22Rv1 (cell line): ENCODE measurements around the gene RANBP1.

Experiments used
- H3K27ac ChIP-seq: fragments of 450-650 bp; 2 replicates; pipeline ENCODE4 v1.5.1; 2017
- ZFX ChIP-seq: fragments of 450-650 bp; IDR thresholded peaks from 2 replicates; pipeline ENCODE4 v1.6.1; 2017; ENCODE audit warnings: antibody characterized with exemption, borderline replicate concordance
- TF ChIP-seq, protein P1 (sequence below): fragments of 450-650 bp; IDR thresholded peaks from 2 replicates; pipeline ENCODE4 v1.5.1; 2017; ENCODE audit warnings: mild to moderate bottlenecking

The RANBP1 gene

DNA sequence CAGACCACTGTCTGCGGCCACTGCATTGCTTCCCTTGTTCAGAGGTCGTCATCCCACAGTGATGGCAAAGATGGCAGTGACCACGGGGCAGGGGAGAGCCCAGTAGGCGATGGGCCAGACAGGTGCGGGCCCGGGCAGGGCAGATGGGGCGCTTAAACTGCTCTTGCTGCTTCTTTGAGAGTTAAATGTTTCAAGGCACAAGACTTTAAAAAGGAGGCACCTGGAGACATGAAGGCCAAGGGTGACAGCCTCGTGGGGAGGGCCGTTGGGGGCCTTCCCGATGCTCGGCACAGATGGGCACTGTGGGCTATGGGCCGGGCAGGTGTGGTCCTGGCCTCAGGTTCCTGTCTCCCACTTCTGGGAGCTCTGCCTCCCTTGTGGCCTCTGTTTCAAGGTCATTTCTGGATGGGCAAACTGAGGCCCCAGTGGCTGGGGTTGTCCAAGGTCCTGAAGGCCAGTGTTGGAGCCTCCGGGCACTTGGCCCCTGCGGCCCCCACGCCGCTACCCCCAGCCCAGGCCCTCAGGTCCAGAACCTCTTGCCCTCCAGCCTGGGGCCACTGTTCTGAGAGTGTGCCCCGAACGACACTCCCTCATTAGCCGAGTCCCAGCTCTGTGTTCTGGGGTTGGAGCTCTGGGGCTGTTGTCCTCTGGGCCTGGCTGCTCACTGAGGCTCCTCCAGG is 51.9 kb downstream of the RANBP1 start:
- no peak overlapping the region for H3K27ac ChIP-seq
- TF ChIP-seq ZFX: no peak
- TF ChIP-seq, protein P1, sequence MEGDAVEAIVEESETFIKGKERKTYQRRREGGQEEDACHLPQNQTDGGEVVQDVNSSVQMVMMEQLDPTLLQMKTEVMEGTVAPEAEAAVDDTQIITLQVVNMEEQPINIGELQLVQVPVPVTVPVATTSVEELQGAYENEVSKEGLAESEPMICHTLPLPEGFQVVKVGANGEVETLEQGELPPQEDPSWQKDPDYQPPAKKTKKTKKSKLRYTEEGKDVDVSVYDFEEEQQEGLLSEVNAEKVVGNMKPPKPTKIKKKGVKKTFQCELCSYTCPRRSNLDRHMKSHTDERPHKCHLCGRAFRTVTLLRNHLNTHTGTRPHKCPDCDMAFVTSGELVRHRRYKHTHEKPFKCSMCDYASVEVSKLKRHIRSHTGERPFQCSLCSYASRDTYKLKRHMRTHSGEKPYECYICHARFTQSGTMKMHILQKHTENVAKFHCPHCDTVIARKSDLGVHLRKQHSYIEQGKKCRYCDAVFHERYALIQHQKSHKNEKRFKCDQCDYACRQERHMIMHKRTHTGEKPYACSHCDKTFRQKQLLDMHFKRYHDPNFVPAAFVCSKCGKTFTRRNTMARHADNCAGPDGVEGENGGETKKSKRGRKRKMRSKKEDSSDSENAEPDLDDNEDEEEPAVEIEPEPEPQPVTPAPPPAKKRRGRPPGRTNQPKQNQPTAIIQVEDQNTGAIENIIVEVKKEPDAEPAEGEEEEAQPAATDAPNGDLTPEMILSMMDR: no peak

DNA sequence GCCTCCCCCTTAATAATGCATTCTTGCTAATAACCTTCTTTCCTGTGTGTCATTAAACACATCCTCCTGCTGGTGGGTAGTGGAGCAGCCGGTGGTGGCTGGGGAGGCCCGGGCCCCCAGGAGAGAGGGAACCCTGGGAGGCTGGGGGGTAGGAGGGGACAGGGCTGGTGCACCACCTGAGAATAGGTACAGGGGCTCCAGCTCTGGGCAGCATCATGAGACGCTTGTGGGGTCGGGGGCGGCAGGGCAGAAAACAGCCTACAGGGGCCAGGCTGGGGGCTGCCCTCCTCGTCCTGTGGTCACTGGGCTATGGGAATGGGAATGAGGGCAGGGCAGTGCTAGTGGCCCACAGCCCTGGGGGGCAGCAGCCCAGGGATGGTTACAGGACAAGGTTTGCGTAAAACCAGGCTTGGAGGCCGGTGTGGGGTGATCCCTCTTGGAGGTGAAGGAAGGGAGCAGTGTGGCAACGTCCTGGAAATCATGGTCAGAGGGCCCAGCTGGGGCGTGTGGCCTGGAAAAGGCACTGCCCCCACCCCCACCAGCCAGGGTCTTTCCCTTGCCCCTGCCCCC is 53.4 kb downstream of the RANBP1 start:
- no peak overlapping the region for H3K27ac ChIP-seq
- TF ChIP-seq, protein P1: no peak
- TF ChIP-seq ZFX: no peak

DNA sequence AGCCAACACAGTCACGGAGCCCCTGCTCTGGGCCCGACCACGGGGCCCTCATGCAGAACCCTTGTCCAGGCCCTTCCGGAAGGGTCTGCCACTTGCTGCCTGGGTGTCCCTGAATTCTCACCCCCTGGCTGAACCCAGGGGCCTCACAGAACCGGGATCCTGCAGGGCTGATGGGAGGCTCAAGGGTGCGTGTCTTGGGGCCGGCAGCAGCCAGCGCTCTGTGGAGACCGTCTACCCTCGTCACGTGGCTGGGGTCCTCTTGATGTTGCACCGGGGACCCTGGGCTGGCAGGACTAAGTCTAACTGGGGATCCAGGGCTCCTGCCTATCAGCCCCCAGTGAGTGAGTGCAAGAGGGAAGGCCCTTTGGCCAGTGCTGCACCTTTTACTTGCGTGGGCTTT is 54.3 kb downstream of the RANBP1 start:
- H3K27ac ChIP-seq: no peak overlapping the region
- TF ChIP-seq, protein P1: no peak
- no peak for TF ChIP-seq ZFX

DNA sequence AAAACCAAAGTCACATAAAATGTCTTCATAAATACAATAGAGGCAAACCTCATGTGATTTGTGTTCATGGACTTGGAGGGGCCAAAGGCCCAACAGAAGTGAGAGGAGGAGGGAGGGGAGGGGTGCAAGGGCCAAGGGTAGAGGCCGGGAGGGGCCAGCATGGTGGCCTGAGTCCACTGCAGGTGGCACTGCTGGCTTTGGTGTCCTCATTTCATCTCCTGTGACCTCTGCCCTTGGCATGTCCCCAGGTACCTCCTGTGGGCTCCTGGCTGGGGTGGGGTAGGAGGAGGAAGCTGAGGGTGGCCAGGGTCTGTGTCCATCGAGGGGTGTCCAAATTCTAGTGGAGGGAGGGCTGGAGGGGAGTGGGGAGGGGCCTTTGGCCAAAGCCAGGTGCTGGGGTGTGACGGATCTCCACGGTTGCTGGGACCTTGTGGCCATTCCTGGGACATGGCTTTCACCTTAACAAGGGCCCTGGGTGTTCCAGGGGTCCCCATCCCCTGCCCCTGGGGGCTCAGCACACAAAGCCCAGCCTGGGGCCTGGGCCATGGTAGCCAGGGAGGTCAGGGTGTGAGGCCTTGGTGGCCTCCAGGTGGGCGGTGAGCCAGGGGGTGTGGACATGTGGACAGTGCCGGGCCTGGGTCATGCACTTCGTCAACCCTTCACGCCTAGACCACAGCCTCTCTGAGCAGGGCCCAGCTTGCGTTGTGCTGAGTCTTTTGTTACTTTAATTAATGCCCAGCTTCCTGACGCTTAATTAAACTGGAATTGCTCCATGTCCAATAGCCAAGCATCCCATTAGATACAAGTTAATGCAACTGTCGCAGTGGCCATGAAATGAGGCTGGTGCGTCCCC is 55.6 kb downstream of the RANBP1 start:
- no peak overlapping the region for H3K27ac ChIP-seq
- TF ChIP-seq, protein P1: no peak
- TF ChIP-seq ZFX: no peak

DNA sequence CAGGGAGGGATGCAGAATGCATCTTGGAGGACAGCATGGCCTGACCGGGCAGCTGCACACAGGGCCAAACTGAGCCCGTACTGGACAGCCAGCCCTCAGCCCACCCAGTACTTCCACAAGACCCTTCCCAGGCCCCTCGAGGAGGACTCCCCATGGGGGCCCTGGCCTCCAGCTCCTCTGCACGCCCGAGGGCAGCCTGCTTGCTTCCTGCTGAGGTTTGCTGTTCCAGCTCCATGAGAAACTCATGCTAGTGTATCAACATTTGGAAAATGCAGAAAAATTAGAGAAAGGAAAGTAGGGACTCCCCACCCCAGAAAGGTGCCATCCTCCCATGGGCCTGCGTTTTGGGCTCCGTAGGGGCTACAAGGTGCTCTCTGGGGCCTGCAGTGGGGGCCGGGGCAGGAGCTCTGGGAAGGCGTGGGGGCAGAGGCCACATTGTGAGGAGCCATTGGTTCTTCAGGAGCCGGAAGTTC is 56.3 kb downstream of the RANBP1 start:
- no peak overlapping the region for H3K27ac ChIP-seq
- no peak for TF ChIP-seq ZFX
- TF ChIP-seq, protein P1: no peak

DNA sequence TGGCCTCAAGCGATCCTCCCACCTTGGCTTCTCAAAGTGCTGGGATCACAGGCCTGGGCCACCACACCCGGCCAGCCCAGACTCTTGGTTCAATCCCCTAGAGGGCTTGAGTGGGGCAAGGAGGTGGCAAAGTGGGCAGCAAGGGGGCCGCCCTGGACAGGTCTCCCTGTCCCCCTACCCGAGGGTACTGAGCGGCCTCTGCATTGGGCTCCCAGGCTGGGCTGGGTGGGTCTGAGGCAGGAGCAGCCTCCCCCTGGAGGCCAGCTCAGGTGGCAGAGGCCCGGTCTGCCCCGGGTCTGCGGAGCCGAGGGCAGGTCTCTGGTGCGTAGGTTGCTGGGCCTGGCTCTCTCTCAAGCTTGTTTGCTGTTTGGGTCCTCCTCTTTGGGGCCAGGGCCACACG is 57.3 kb downstream of the RANBP1 start:
- no peak overlapping the region for H3K27ac ChIP-seq
- no peak for TF ChIP-seq ZFX
- TF ChIP-seq, protein P1: no peak

DNA sequence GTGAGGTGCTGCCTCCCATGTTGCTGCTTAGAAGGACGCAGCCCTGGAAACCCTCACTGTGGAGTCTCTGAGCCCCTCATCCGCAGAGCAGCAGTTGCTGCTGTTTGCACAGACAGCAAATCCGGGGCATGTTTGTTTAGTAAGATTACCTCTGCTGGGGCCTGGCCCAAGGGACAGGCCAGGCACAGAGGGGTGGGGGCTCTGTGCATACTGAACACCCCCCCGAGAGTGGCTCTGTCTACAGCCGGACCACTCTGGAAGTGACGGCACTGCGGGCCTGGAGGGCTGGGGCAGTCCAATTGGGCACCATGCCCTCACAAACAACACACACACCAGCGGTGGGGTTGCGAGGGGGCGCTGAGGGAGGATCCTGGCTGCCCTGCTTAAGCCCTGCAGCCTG is 57.9 kb downstream of the RANBP1 start:
- TF ChIP-seq ZFX: no peak
- TF ChIP-seq, protein P1: no peak
- no peak overlapping the region for H3K27ac ChIP-seq
